Colonic mucosa (tissue), 4 donors: Measurements from ENCODE around the gene TMEM60. TPM values are rescaled to one million over a fixed set of nuclear protein-coding genes. Genes with fewer than 3 reads are reported as not detected.

Experiments
- DNase-seq: peaks from one replicate; pipeline ENCODE4 v3.0.0-alpha.2; 2020
- H3K27ac ChIP-seq: fragments of 200-600 bp; one replicate; pipeline ENCODE4 v1.8.0; 2021
- H3K27me3 ChIP-seq: fragments of 200-600 bp; one replicate; pipeline ENCODE4 v1.8.0; 2021
- H3K36me3 ChIP-seq: fragments of 200-600 bp; one replicate; pipeline ENCODE4 v1.8.0; 2021
- H3K4me1 ChIP-seq: fragments of 200-600 bp; one replicate; pipeline ENCODE4 v1.8.0; 2021; ENCODE audit warnings: mild to moderate bottlenecking
- H3K4me3 ChIP-seq: fragments of 200-600 bp; one replicate; pipeline ENCODE4 v1.8.0; 2021
- H3K9ac ChIP-seq, 2 donors: one replicate each; pipeline ENCODE4 v1.7.0; 2013; ENCODE audit warnings: control low read depth in 2 of 2, low read depth in 2 of 2, low read length in 2 of 2
- H3K9me3 ChIP-seq: fragments of 200-600 bp; one replicate; pipeline ENCODE4 v1.8.0; 2021
- CTCF ChIP-seq: fragments of 200-600 bp; IDR thresholded peaks from one replicate; pipeline ENCODE4 v1.8.0; 2022; ENCODE audit warnings: antibody characterized with exemption, mild to moderate bottlenecking
- intact Hi-C: fragments of 100-400 bp; cut with DNase I; formaldehyde crosslinking; loops from one replicate; pipeline ENCODE4 v1.14.1; 2022
- total RNA-seq, 2 donors: library from RNA; stranded (reverse); fragmentation: NEBNext Ultra II Directional in 1 of 2; extraction: Animal tissue kit (Norgen Biotek cat#: 25700) in 1 of 2; gene quantifications; one replicate each; pipeline ENCODE4 v1.2.1, GENCODE V29; 2021
- donor health status: healthy.
- donor health status: DM: no; HTN: no; CAD: no.
- donor health status: DM: no; HTN: no; CAD: no.

The TMEM60 gene
- total RNA-seq, 2 donors from 2014 or later: 12.6 to 19.8 TPM

- H3K9me3 ChIP-seq: no peaks in the 10 kb centered on the region
- no peak overlapping the region for H3K27ac ChIP-seq
- no peaks in the 10 kb centered on the region for H3K4me1 ChIP-seq
- no peak overlapping the region for H3K9ac ChIP-seq
- no peak overlapping the region for H3K4me3 ChIP-seq
- H3K27me3 ChIP-seq: no peaks in the 10 kb centered on the region
- no peak for DNase-seq
- no peak for TF ChIP-seq CTCF
- H3K36me3 ChIP-seq: no peaks in the 10 kb centered on the region
- intact Hi-C loops: no loop called here
Measured at GRCh38 chr7:77830649-77831355, 32.6 kb upstream of the TMEM60 start.

GRCh38 chr7:77827999-77828398, 29.8 kb upstream of the TMEM60 start:
- H3K27ac ChIP-seq: no peak overlapping the region
- H3K36me3 ChIP-seq: no peaks in the 10 kb centered on the region
- no peak for TF ChIP-seq CTCF
- H3K9me3 ChIP-seq: no peaks in the 10 kb centered on the region
- intact Hi-C loops: no loop called here
- no peak for DNase-seq
- H3K27me3 ChIP-seq: no peaks in the 10 kb centered on the region
- no peak overlapping the region for H3K9ac ChIP-seq
- H3K4me3 ChIP-seq: no peak overlapping the region
- H3K4me1 ChIP-seq: no peaks in the 10 kb centered on the region

- intact Hi-C loops: no loop called here
Measured at GRCh38 chr7:77826300-77826699, 28.1 kb upstream of the TMEM60 start.

GRCh38 chr7:77825131-77825530, 26.9 kb upstream of the TMEM60 start:
- Histone ChIP-seq H3K9ac (no peak overlapping the region), H3K4me3 (no peak overlapping the region), H3K27me3 (no peaks in the 10 kb centered on the region), H3K27ac (no peak overlapping the region), H3K4me1 (no peaks in the 10 kb centered on the region), H3K9me3 (no peaks in the 10 kb centered on the region), H3K36me3 (no peaks in the 10 kb centered on the region)
- TF ChIP-seq CTCF: no peak
- no peak for DNase-seq
- intact Hi-C loops: no loop called here

More at GRCh38 chr7:77826300-77826699, 28.1 kb upstream of the TMEM60 start:
- H3K9ac ChIP-seq: no peak overlapping the region
- no peak overlapping the region for H3K27ac ChIP-seq
- no peaks in the 10 kb centered on the region for H3K9me3 ChIP-seq
- no peak for DNase-seq
- H3K4me3 ChIP-seq: no peak overlapping the region
- no peaks in the 10 kb centered on the region for H3K27me3 ChIP-seq
- no peaks in the 10 kb centered on the region for H3K4me1 ChIP-seq
- no peaks in the 10 kb centered on the region for H3K36me3 ChIP-seq
- no peak for TF ChIP-seq CTCF

- Histone ChIP-seq H3K27ac (no peak overlapping the region), H3K9me3 (no peaks in the 10 kb centered on the region), H3K9ac (no peak overlapping the region), H3K36me3 (no peaks in the 10 kb centered on the region), H3K4me1 (no peaks in the 10 kb centered on the region), H3K4me3 (no peak overlapping the region), H3K27me3 (no peaks in the 10 kb centered on the region)
- intact Hi-C loops: no loop called here
- no peak for TF ChIP-seq CTCF
- DNase-seq: no peak
Measured at GRCh38 chr7:77824636-77825035, 26.4 kb upstream of the TMEM60 start.
